ENCODE results near the gene IL1F10. TPM values are rescaled to one million over a fixed set of nuclear protein-coding genes. Genes with fewer than 3 reads are reported as not detected.

The IL1F10 gene
- polyA plus RNA-seq, 1 donor (not counting 4 experiments of a cell fraction or from before 2014, with no cell fraction given), result 0.37 TPM

GRCh38 chr2:113025737-113026136 is 42.0 kb upstream of the IL1F10 start:
- Histone ChIP-seq H3K27ac (ENCODE audit: control insufficient read depth, insufficient read depth, low read length) (no peak overlapping the region), H3K36me3 (ENCODE audit: control insufficient read depth in 2 of 2, extremely low read depth in 1 of 2, insufficient read depth in 2 of 2, low read length in 2 of 2) (no peaks in the 10 kb centered on the region), H2AFZ (ENCODE audit: control insufficient read depth, low read length) (no peak overlapping the region), H3K79me2 (ENCODE audit: control insufficient read depth, insufficient read depth, low read length) (no peaks in the 10 kb centered on the region), H3K27me3 (ENCODE audit: control insufficient read depth, extremely low read depth, insufficient read depth, low read length) (peaks cover 16% of the 10 kb centered on the region), H3K9ac (ENCODE audit: control insufficient read depth, extremely low read depth, insufficient read depth, low read length) (no peak overlapping the region), H3K4me2 (ENCODE audit: control insufficient read depth, extremely low read depth, insufficient read depth, low read depth, low read length) (no peak overlapping the region), H3K4me1 (ENCODE audit: control insufficient read depth, extremely low read depth, insufficient read depth, low read length) (no peaks in the 10 kb centered on the region), H3K9me1 (ENCODE audit: control insufficient read depth, extremely low read depth, insufficient read depth, low read length) (no peaks in the 10 kb centered on the region), H3K9me3 (ENCODE audit: control insufficient read depth, low read depth, low read length) (no peaks in the 10 kb centered on the region), H4K20me1 (ENCODE audit: control insufficient read depth, extremely low read depth, insufficient read depth, low read length) (no peaks in the 10 kb centered on the region), H3K4me3 (ENCODE audit: control insufficient read depth in 2 of 3, extremely low read depth in 1 of 3, insufficient read depth in 2 of 3, low read depth in 1 of 3, low read length in 3 of 3) (no peak overlapping the region)
- no peak for TF ChIP-seq EZH2 (IDR thresholded peaks at IDR 0.05; ENCODE audit: low read length)
- TF ChIP-seq, protein P1, sequence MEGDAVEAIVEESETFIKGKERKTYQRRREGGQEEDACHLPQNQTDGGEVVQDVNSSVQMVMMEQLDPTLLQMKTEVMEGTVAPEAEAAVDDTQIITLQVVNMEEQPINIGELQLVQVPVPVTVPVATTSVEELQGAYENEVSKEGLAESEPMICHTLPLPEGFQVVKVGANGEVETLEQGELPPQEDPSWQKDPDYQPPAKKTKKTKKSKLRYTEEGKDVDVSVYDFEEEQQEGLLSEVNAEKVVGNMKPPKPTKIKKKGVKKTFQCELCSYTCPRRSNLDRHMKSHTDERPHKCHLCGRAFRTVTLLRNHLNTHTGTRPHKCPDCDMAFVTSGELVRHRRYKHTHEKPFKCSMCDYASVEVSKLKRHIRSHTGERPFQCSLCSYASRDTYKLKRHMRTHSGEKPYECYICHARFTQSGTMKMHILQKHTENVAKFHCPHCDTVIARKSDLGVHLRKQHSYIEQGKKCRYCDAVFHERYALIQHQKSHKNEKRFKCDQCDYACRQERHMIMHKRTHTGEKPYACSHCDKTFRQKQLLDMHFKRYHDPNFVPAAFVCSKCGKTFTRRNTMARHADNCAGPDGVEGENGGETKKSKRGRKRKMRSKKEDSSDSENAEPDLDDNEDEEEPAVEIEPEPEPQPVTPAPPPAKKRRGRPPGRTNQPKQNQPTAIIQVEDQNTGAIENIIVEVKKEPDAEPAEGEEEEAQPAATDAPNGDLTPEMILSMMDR (optimal IDR thresholded peaks at IDR 0.05 in 1 of 3, IDR thresholded peaks at IDR 0.05 in 1 of 3, conservative IDR thresholded peaks at IDR 0.05 in 1 of 3; ENCODE audit: extremely low read depth in 1 of 3, insufficient read depth in 2 of 3, low read length in 3 of 3), result no peak
- dilution Hi-C loops (cut with MboI; ENCODE audit: extremely low pct_ligation_motif_present, low sequenced_read_pairs), result no loop called here
- DNase-seq (ENCODE audit: low read depth, low spot score), result no peak
- no peak for FAIRE-seq

DNA sequence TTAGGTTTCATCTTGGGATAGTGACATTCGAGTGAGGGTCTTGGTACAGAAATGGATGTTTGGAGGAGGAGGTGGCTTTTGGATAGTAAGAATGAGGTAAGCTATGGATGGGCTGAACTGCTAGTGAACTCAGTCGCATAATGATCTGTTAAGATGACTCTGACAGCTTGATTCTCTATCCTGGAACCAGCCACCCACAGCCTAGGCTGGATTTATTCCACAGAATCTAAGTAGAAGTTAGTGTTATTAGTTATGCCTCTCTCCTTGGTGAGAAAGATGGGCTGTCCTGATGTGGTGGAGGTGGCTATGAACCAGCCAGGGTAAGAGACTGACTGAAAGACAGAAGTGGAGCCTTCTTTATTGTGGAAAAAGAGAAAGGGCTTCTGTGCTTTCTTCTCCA is 40.1 kb upstream of the IL1F10 start:
- Histone ChIP-seq H3K4me3 (ENCODE audit: control insufficient read depth in 2 of 3, extremely low read depth in 1 of 3, insufficient read depth in 2 of 3, low read depth in 1 of 3, low read length in 3 of 3) (no peak overlapping the region), H3K36me3 (ENCODE audit: control insufficient read depth in 2 of 2, extremely low read depth in 1 of 2, insufficient read depth in 2 of 2, low read length in 2 of 2) (no peaks in the 10 kb centered on the region), H2AFZ (ENCODE audit: control insufficient read depth, low read length) (no peak overlapping the region), H3K79me2 (ENCODE audit: control insufficient read depth, insufficient read depth, low read length) (no peaks in the 10 kb centered on the region), H3K9me1 (ENCODE audit: control insufficient read depth, extremely low read depth, insufficient read depth, low read length) (no peaks in the 10 kb centered on the region), H4K20me1 (ENCODE audit: control insufficient read depth, extremely low read depth, insufficient read depth, low read length) (no peaks in the 10 kb centered on the region), H3K27me3 (ENCODE audit: control insufficient read depth, extremely low read depth, insufficient read depth, low read length) (peaks cover 21% of the 10 kb centered on the region), H3K9ac (ENCODE audit: control insufficient read depth, extremely low read depth, insufficient read depth, low read length) (no peak overlapping the region), H3K9me3 (ENCODE audit: control insufficient read depth, low read depth, low read length) (no peaks in the 10 kb centered on the region), H3K27ac (ENCODE audit: control insufficient read depth, insufficient read depth, low read length) (no peak overlapping the region), H3K4me2 (ENCODE audit: control insufficient read depth, extremely low read depth, insufficient read depth, low read depth, low read length) (no peak overlapping the region), H3K4me1 (ENCODE audit: control insufficient read depth, extremely low read depth, insufficient read depth, low read length) (no peaks in the 10 kb centered on the region)
- no peak for DNase-seq (ENCODE audit: low read depth, low spot score)
- dilution Hi-C loops (cut with MboI; ENCODE audit: extremely low pct_ligation_motif_present, low sequenced_read_pairs), result no loop called here
- FAIRE-seq, result no peak
- TF ChIP-seq, protein P1 (optimal IDR thresholded peaks at IDR 0.05 in 1 of 3, IDR thresholded peaks at IDR 0.05 in 1 of 3, conservative IDR thresholded peaks at IDR 0.05 in 1 of 3; ENCODE audit: extremely low read depth in 1 of 3, insufficient read depth in 2 of 3, low read length in 3 of 3), result no peak
- TF ChIP-seq EZH2 (IDR thresholded peaks at IDR 0.05; ENCODE audit: low read length), result no peak

Measured in keratinocyte (primary cell).